CD14-positive monocyte (primary cell): ENCODE results near the gene UQCC2. TPM values are rescaled to one million over a fixed set of nuclear protein-coding genes. Genes with fewer than 3 reads are reported as not detected.

Source experiments
- DNase-seq, 3 donors: peaks; one replicate each; pipeline ENCODE4 v3.0.0-alpha.2; 2011 to 2022
- H2AFZ ChIP-seq: 2 replicates; pipeline ENCODE4 v1.6.0; 2012; ENCODE audit warnings: mild to moderate bottlenecking, low read depth, low read length, inconsistent platforms; ENCODE audit not compliant: insufficient read depth, poor library complexity, severe bottlenecking
- H3K27ac ChIP-seq, 2 donors: 1 replicate in 1 of 2; 2 replicates in 1 of 2; pipeline ENCODE4 v1.5.1; 2012 to 2013; ENCODE audit warnings: low read length in 2 of 2, control low read depth in 1 of 2, inconsistent platforms in 1 of 2, low read depth in 1 of 2, mild to moderate bottlenecking in 1 of 2
- H3K27me3 ChIP-seq, 2 donors: one replicate each; pipeline versions ENCODE4 v1.6.0 to v1.6.1; 2011 to 2013; ENCODE audit warnings: low read length in 2 of 2; ENCODE audit not compliant: control insufficient read depth in 2 of 2, insufficient read depth in 2 of 2
- H3K36me3 ChIP-seq, 2 donors: replicated peaks in 1 of 2; 1 replicate in 1 of 2; 2 replicates in 1 of 2; pipeline versions ENCODE4 v1.5.1 to v1.6.1; 2012 to 2013; ENCODE audit warnings: low read length in 2 of 2, control low read depth in 1 of 2, inconsistent platforms in 1 of 2, mild to moderate bottlenecking in 1 of 2; ENCODE audit not compliant: insufficient read depth in 2 of 2, control insufficient read depth in 1 of 2
- H3K4me1 ChIP-seq, 2 donors: 1 replicate in 1 of 2; 2 replicates in 1 of 2; pipeline versions ENCODE4 v1.5.1 to v1.6.1; 2012 to 2013; ENCODE audit warnings: low read length in 2 of 2, control low read depth in 1 of 2, inconsistent platforms in 1 of 2, mild to moderate bottlenecking in 1 of 2, moderate library complexity in 1 of 2; ENCODE audit not compliant: insufficient read depth in 2 of 2, control insufficient read depth in 1 of 2
- H3K4me2 ChIP-seq: replicated peaks from 2 replicates; pipeline ENCODE3; 2012; ENCODE audit warnings: low read length, moderate library complexity, mild to moderate bottlenecking; ENCODE audit not compliant: poor library complexity, severe bottlenecking; ENCODE audit errors: extremely low read depth
- H3K4me3 ChIP-seq, 3 experiments: fragments of 200-600 bp in 1 of 3; sonication (generic) in 1 of 3; replicated peaks in 1 of 3; 1 replicate in 2 of 3; 2 replicates in 1 of 3; pipeline ENCODE4 v1.5.1; 2011 to 2013; ENCODE audit warnings: low read length in 3 of 3, mild to moderate bottlenecking in 3 of 3, control low read depth in 2 of 3, low read depth in 2 of 3, inconsistent platforms in 1 of 3, moderate library complexity in 1 of 3
- H3K79me2 ChIP-seq: 2 replicates; pipeline ENCODE4 v1.6.0; 2012; ENCODE audit warnings: mild to moderate bottlenecking, control low read depth, inconsistent platforms, low read length, moderate library complexity; ENCODE audit not compliant: insufficient read depth
- H3K9ac ChIP-seq: 2 replicates; pipeline ENCODE4 v1.6.0; 2017; ENCODE audit warnings: low read length, mild to moderate bottlenecking; ENCODE audit not compliant: insufficient read depth, poor library complexity, severe bottlenecking
- H3K9me3 ChIP-seq, 2 donors: replicated peaks in 1 of 2; 1 replicate in 1 of 2; 2 replicates in 1 of 2; pipeline versions ENCODE4 v1.5.1 to v1.6.1; 2012 to 2013; ENCODE audit warnings: low read length in 2 of 2, control low read depth in 1 of 2; ENCODE audit not compliant: control insufficient read depth in 1 of 2, insufficient read depth in 1 of 2
- H4K20me1 ChIP-seq: 2 replicates; pipeline ENCODE4 v1.6.0; 2012; ENCODE audit warnings: mild to moderate bottlenecking, low read length, control low read depth, moderate library complexity; ENCODE audit not compliant: insufficient read depth
- H3K27ac Mint-ChIP-seq, 7 donors: one replicate each; pipeline ENCODE4 v1.8.0; 2020; ENCODE audit warnings: mild to moderate bottlenecking in 7 of 7, mixed read lengths in 7 of 7, moderate library complexity in 6 of 7, inconsistent platforms in 2 of 7
- H3K27me3 Mint-ChIP-seq, 3 donors: one replicate each; pipeline ENCODE4 v1.8.0; 2021 to 2022; ENCODE audit warnings: low read depth in 3 of 3, mild to moderate bottlenecking in 3 of 3, mixed read lengths in 3 of 3, moderate library complexity in 3 of 3, inconsistent platforms in 1 of 3
- H3K36me3 Mint-ChIP-seq, 2 donors: one replicate each; pipeline ENCODE4 v1.8.0; 2020; ENCODE audit warnings: mixed read lengths in 2 of 2, inconsistent platforms in 1 of 2, mild to moderate bottlenecking in 1 of 2
- H3K4me1 Mint-ChIP-seq: one replicate; pipeline ENCODE4 v1.8.0; 2020; ENCODE audit warnings: mild to moderate bottlenecking, mixed read lengths
- H3K4me3 Mint-ChIP-seq, 2 donors: one replicate each; pipeline ENCODE4 v1.8.0; 2020; ENCODE audit warnings: mild to moderate bottlenecking in 2 of 2, mixed read lengths in 2 of 2, moderate library complexity in 1 of 2
- H3K9me3 Mint-ChIP-seq, 7 donors: one replicate each; pipeline ENCODE4 v1.8.0; 2020 to 2022; ENCODE audit warnings: mixed read lengths in 7 of 7, mild to moderate bottlenecking in 6 of 7, moderate library complexity in 6 of 7, inconsistent platforms in 2 of 7
- CTCF ChIP-seq: fragments of 200-600 bp; IDR thresholded peaks from one replicate; pipeline ENCODE4 v1.8.0; 2022; ENCODE audit warnings: antibody characterized with exemption, mild to moderate bottlenecking
- WGBS: methylation state at CpG from one replicate; pipeline ENCODE4 v1.1.5; 2013; ENCODE audit warnings: missing lambda C conversion rate; ENCODE audit not compliant: insufficient coverage; 5-methylcytosine and 5-hydroxymethylcytosine counted together
- intact Hi-C, 2 donors: fragments of 100-400 bp; cut with micrococcal nuclease; formaldehyde crosslinking; loops; one replicate each; pipeline versions ENCODE4 v1.15.0 to v1.15.1; 2023
- polyA plus RNA-seq, 3 donors: library from polyadenylated mRNA; depleted of rRNA in 1 of 3; unstranded in 2 of 3; stranded (reverse) in 1 of 3; fragments of 300-500 nt in 2 of 3; fragments of >200 nt in 1 of 3; fragmentation: Illumina TruSeq in 2 of 3; gene quantifications; 1 replicate in 2 of 3; 2 replicates in 1 of 3; pipeline ENCODE4 v1.2.3, GENCODE V29; 2012 to 2021

Gene UQCC2
- polyA plus RNA-seq, 3 donors, result 10.3 to 39.3 (median 37.2) TPM

GRCh38 chr6:33758815-33759216, 47.3 kb upstream of the UQCC2 start:
- DNase-seq, result no peak
- no peak for TF ChIP-seq CTCF
- Histone ChIP-seq H3K79me2 (no peaks in the 10 kb centered on the region), H3K27me3 (no peaks in the 10 kb centered on the region), H3K4me1 (no peaks in the 10 kb centered on the region), H4K20me1 (no peaks in the 10 kb centered on the region), H3K9ac (no peak overlapping the region), H3K27ac (no peak overlapping the region), H2AFZ (no peak overlapping the region), H3K36me3 (no peaks in the 10 kb centered on the region), H3K4me2 (no peak overlapping the region), H3K4me3 (no peak overlapping the region), H3K9me3 (no peaks in the 10 kb centered on the region)
- Mint-ChIP-seq H3K4me3 (no peak overlapping the region), H3K27ac (no peak overlapping the region), H3K9me3 (no peaks in the 10 kb centered on the region), H3K27me3 (peaks cover 0 to 4% (median 2%) of the 10 kb centered on the region in 3 donors), H3K4me1 (no peaks in the 10 kb centered on the region), H3K36me3 (no peaks in the 10 kb centered on the region)
- no CpG with 5 or more reads among the region's 7 CpGs for WGBS
- intact Hi-C loops, result no loop called here

- intact Hi-C loops, result no loop called here
- no peaks in the 10 kb centered on the region for H3K4me1 Mint-ChIP-seq
Observed at GRCh38 chr6:33757906-33758305, 46.4 kb upstream of the UQCC2 start.

More at GRCh38 chr6:33757906-33758305, 46.4 kb upstream of the UQCC2 start:
- Histone ChIP-seq H3K27me3 (no peaks in the 10 kb centered on the region), H3K4me2 (no peak overlapping the region), H3K27ac (no peak overlapping the region), H3K4me3 (no peak overlapping the region), H3K9ac (no peak overlapping the region), H3K4me1 (no peaks in the 10 kb centered on the region), H3K9me3 (no peaks in the 10 kb centered on the region), H4K20me1 (no peaks in the 10 kb centered on the region), H3K79me2 (no peaks in the 10 kb centered on the region), H2AFZ (no peak overlapping the region), H3K36me3 (no peaks in the 10 kb centered on the region)
- Mint-ChIP-seq H3K9me3 (no peaks in the 10 kb centered on the region), H3K27me3 (peaks cover 0 to 4% (median 2%) of the 10 kb centered on the region in 3 donors), H3K4me3 (no peak overlapping the region), H3K36me3 (no peaks in the 10 kb centered on the region), H3K27ac (no peak overlapping the region)
- no peak for TF ChIP-seq CTCF
- WGBS, result 92% methylated on average over 9 of the region's 10 CpGs
- DNase-seq, result no peak
